CD8-positive, alpha-beta memory T cell (primary cell): ENCODE measurements around the gene KCNH6. TPM values are rescaled to one million over a fixed set of nuclear protein-coding genes. Genes with fewer than 3 reads are reported as not detected.
A peak's percentile ranks its signal among the peaks of the same experiment; 100 is the strongest.

Source experiments
- CTCF ChIA-PET: fragments of 350-600 bp; sonication (Branson Sonifier 250); formaldehyde crosslinking; loops from one replicate; lab custom pipeline; 2021; ENCODE audit warnings: antibody characterized with exemption; lab: Charles Lee
- POLR2A ChIA-PET: fragments of 350-600 bp; sonication (Branson Sonifier 250); formaldehyde crosslinking; loops from one replicate; lab custom pipeline; 2021; ENCODE audit warnings: antibody characterized with exemption; lab: Charles Lee
- DNase-seq, 5 donors: peaks; one replicate each; pipeline versions ENCODE4 v3.0.0 to v3.0.0-alpha.2; 2020 to 2022; ENCODE audit warnings: mixed read lengths in 1 of 5
- H3K27ac ChIP-seq: one replicate; pipeline ENCODE4 v1.7.0; 2013; ENCODE audit warnings: low read depth, mild to moderate bottlenecking, low read length, moderate library complexity
- H3K27me3 ChIP-seq: 2 replicates; pipeline ENCODE4 v1.7.0; 2013; ENCODE audit warnings: low read length, mild to moderate bottlenecking; ENCODE audit not compliant: insufficient read depth, poor library complexity, severe bottlenecking
- H3K36me3 ChIP-seq: 2 replicates; pipeline ENCODE4 v1.7.0; 2013; ENCODE audit warnings: mild to moderate bottlenecking, low read length, moderate library complexity; ENCODE audit not compliant: insufficient read depth
- H3K4me1 ChIP-seq: 2 replicates; pipeline ENCODE4 v1.7.0; 2013; ENCODE audit warnings: mild to moderate bottlenecking, low read length, moderate library complexity; ENCODE audit not compliant: insufficient read depth
- H3K4me3 ChIP-seq: 2 replicates; pipeline ENCODE4 v1.7.0; 2013; ENCODE audit warnings: mild to moderate bottlenecking, low read length
- H3K9me3 ChIP-seq: 2 replicates; pipeline ENCODE4 v1.7.0; 2013; ENCODE audit warnings: mild to moderate bottlenecking, low read length
- H3K27ac Mint-ChIP-seq, 8 donors: one replicate each; pipeline ENCODE4 v1.8.0; 2020 to 2021; ENCODE audit warnings: mixed read lengths in 8 of 8, mild to moderate bottlenecking in 6 of 8, inconsistent platforms in 3 of 8, moderate library complexity in 3 of 8
- H3K27me3 Mint-ChIP-seq, 2 donors: one replicate each; pipeline ENCODE4 v1.8.0; 2020 to 2021; ENCODE audit warnings: mixed read lengths in 2 of 2, mild to moderate bottlenecking in 1 of 2, moderate library complexity in 1 of 2
- H3K36me3 Mint-ChIP-seq, 3 donors: one replicate each; pipeline ENCODE4 v1.8.0; 2020 to 2021; ENCODE audit warnings: mixed read lengths in 3 of 3, inconsistent platforms in 1 of 3, mild to moderate bottlenecking in 1 of 3
- H3K4me1 Mint-ChIP-seq, 3 donors: one replicate each; pipeline ENCODE4 v1.8.0; 2020 to 2021; ENCODE audit warnings: mixed read lengths in 3 of 3, inconsistent platforms in 1 of 3, mild to moderate bottlenecking in 1 of 3
- H3K4me3 Mint-ChIP-seq, 7 donors: one replicate each; pipeline ENCODE4 v1.8.0; 2020 to 2021; ENCODE audit warnings: mixed read lengths in 7 of 7, mild to moderate bottlenecking in 6 of 7, moderate library complexity in 4 of 7, inconsistent platforms in 2 of 7
- H3K9me3 Mint-ChIP-seq, 5 donors: one replicate each; pipeline ENCODE4 v1.8.0; 2020 to 2022; ENCODE audit warnings: mixed read lengths in 5 of 5, mild to moderate bottlenecking in 3 of 5, moderate library complexity in 2 of 5, inconsistent platforms in 1 of 5
- polyA plus RNA-seq: library from polyadenylated mRNA; unstranded; fragments of 300-500 nt; fragmentation: Illumina TruSeq; gene quantifications from one replicate; pipeline ENCODE4 v1.2.3, GENCODE V29; 2021
- total RNA-seq, 2 experiments: library from RNA; stranded (reverse); gene quantifications; one replicate each; pipeline ENCODE4 v1.2.3, GENCODE V29; 2021

The KCNH6 gene
- total and polyA plus RNA-seq, 3 experiments from 2014 or later = not detected

GRCh38 chr17:63526861-63527260, 3.7 kb downstream of the KCNH6 start:
- Histone ChIP-seq H3K27ac (no peak overlapping the region), H3K36me3 (no peaks in the 10 kb centered on the region), H3K4me1 (no peaks in the 10 kb centered on the region), H3K9me3 (no peaks in the 10 kb centered on the region), H3K4me3 (no peak overlapping the region), H3K27me3 (peaks cover 13% of the 10 kb centered on the region)
- no peak overlapping the region for H3K27ac Mint-ChIP-seq
- peaks cover 13 to 31% of the 10 kb centered on the region in 2 donors for H3K27me3 Mint-ChIP-seq
- DNase-seq = no peak
- H3K36me3 Mint-ChIP-seq = no peaks in the 10 kb centered on the region
- CTCF ChIA-PET = no interaction called here
- no peaks in the 10 kb centered on the region for H3K9me3 Mint-ChIP-seq
- no peak overlapping the region for H3K4me3 Mint-ChIP-seq
- POLR2A ChIA-PET = no interaction called here
- H3K4me1 Mint-ChIP-seq = peaks cover 0 to 8% (median 8%) of the 10 kb centered on the region in 3 donors

GRCh38 chr17:63528183-63528582, 5.0 kb downstream of the KCNH6 start:
- no peaks in the 10 kb centered on the region for H3K36me3 ChIP-seq
- Mint-ChIP-seq H3K4me1 (peaks cover 0 to 8% (median 8%) of the 10 kb centered on the region in 3 donors), H3K9me3 (no peaks in the 10 kb centered on the region), H3K36me3 (no peaks in the 10 kb centered on the region), H3K4me3 (no peak overlapping the region), H3K27ac (no peak overlapping the region), H3K27me3 (peaks cover 13 to 28% of the 10 kb centered on the region in 2 donors)
- H3K4me1 ChIP-seq = no peaks in the 10 kb centered on the region
- peaks cover 13% of the 10 kb centered on the region for H3K27me3 ChIP-seq
- peak in 1 of 5 donors; percentile 25 for DNase-seq
- no peak overlapping the region for H3K4me3 ChIP-seq
- POLR2A ChIA-PET = no interaction called here
- no peaks in the 10 kb centered on the region for H3K9me3 ChIP-seq
- CTCF ChIA-PET = no interaction called here
- no peak overlapping the region for H3K27ac ChIP-seq

GRCh38 chr17:63529711-63530556, 6.8 kb downstream of the KCNH6 start:
- Histone ChIP-seq H3K9me3 (no peaks in the 10 kb centered on the region), H3K27me3 (peaks cover 8% of the 10 kb centered on the region), H3K27ac (no peak overlapping the region), H3K4me1 (no peaks in the 10 kb centered on the region), H3K36me3 (no peaks in the 10 kb centered on the region), H3K4me3 (no peak overlapping the region)
- ChIA-PET CTCF (interaction anchor here (1.0 to 1.2 kb wide), 3 partner anchors 15 to 82 kb away, joined by 3 to 5 read pairs (median 3); no protein-coding TSS in a partner anchor), POLR2A (no interaction called here)
- Mint-ChIP-seq H3K4me1 (no peaks in the 10 kb centered on the region), H3K27me3 (peaks cover 7 to 14% of the 10 kb centered on the region in 2 donors), H3K4me3 (no peak overlapping the region), H3K27ac (no peak overlapping the region), H3K36me3 (no peaks in the 10 kb centered on the region), H3K9me3 (no peaks in the 10 kb centered on the region)
- no peak for DNase-seq

- ChIA-PET CTCF (interaction anchor here (1.0 to 1.2 kb wide), 3 partner anchors 16 to 81 kb away, joined by 3 to 5 read pairs (median 3); no protein-coding TSS in a partner anchor), POLR2A (no interaction called here)
- Mint-ChIP-seq H3K27me3 (peaks cover 4 to 14% of the 10 kb centered on the region in 2 donors), H3K4me1 (no peaks in the 10 kb centered on the region), H3K27ac (no peak overlapping the region), H3K9me3 (no peaks in the 10 kb centered on the region), H3K36me3 (no peaks in the 10 kb centered on the region), H3K4me3 (no peak overlapping the region)
- Histone ChIP-seq H3K27ac (no peak overlapping the region), H3K9me3 (no peaks in the 10 kb centered on the region), H3K36me3 (no peaks in the 10 kb centered on the region), H3K4me3 (no peak overlapping the region), H3K27me3 (peaks cover 3% of the 10 kb centered on the region), H3K4me1 (no peaks in the 10 kb centered on the region)
- DNase-seq = peak in 1 of 5 donors; percentile 24
Observed at GRCh38 chr17:63530557-63531021, 7.4 kb downstream of the KCNH6 start.

- H3K36me3 ChIP-seq = no peaks in the 10 kb centered on the region
- no peaks in the 10 kb centered on the region for H3K9me3 Mint-ChIP-seq
- H3K4me3 Mint-ChIP-seq = no peak overlapping the region
- H3K4me1 Mint-ChIP-seq = no peaks in the 10 kb centered on the region
- H3K27ac Mint-ChIP-seq = no peak overlapping the region
- H3K27me3 Mint-ChIP-seq = peaks cover 4 to 18% of the 10 kb centered on the region in 2 donors
- no peak overlapping the region for H3K27ac ChIP-seq
- H3K4me1 ChIP-seq = no peaks in the 10 kb centered on the region
- ChIA-PET POLR2A (no interaction called here), CTCF (no interaction called here)
- H3K4me3 ChIP-seq = no peak overlapping the region
- no peaks in the 10 kb centered on the region for H3K27me3 ChIP-seq
- H3K9me3 ChIP-seq = no peaks in the 10 kb centered on the region
- H3K36me3 Mint-ChIP-seq = no peaks in the 10 kb centered on the region
- DNase-seq = peak in 1 of 5 donors; percentile 21
Observed at GRCh38 chr17:63531022-63531965, 8.1 kb downstream of the KCNH6 start.

- Mint-ChIP-seq H3K9me3 (no peaks in the 10 kb centered on the region), H3K4me1 (peaks cover 0 to 3% (median 2%) of the 10 kb centered on the region in 3 donors), H3K36me3 (no peaks in the 10 kb centered on the region), H3K27me3 (peaks cover 13 to 25% of the 10 kb centered on the region in 2 donors), H3K27ac (no peak overlapping the region), H3K4me3 (no peak overlapping the region)
- CTCF ChIA-PET = no interaction called here
- POLR2A ChIA-PET = no interaction called here
- H3K4me1 ChIP-seq = no peaks in the 10 kb centered on the region
- no peaks in the 10 kb centered on the region for H3K9me3 ChIP-seq
- peak in 1 of 5 donors; percentile 43 for DNase-seq
- H3K4me3 ChIP-seq = no peak overlapping the region
- H3K27ac ChIP-seq = no peak overlapping the region
- no peaks in the 10 kb centered on the region for H3K36me3 ChIP-seq
- no peaks in the 10 kb centered on the region for H3K27me3 ChIP-seq
Observed at GRCh38 chr17:63533433-63534077, 10.4 kb downstream of the KCNH6 start.

GRCh38 chr17:63534078-63534570, 11.0 kb downstream of the KCNH6 start:
- CTCF ChIA-PET = no interaction called here
- Histone ChIP-seq H3K36me3 (no peaks in the 10 kb centered on the region), H3K4me1 (no peaks in the 10 kb centered on the region), H3K4me3 (no peak overlapping the region), H3K27ac (no peak overlapping the region), H3K27me3 (no peaks in the 10 kb centered on the region), H3K9me3 (no peaks in the 10 kb centered on the region)
- no peaks in the 10 kb centered on the region for H3K9me3 Mint-ChIP-seq
- no peak for DNase-seq
- POLR2A ChIA-PET = no interaction called here
- H3K27ac Mint-ChIP-seq = no peak overlapping the region
- peaks cover 0 to 4% (median 3%) of the 10 kb centered on the region in 3 donors for H3K4me1 Mint-ChIP-seq
- peaks cover 15 to 31% of the 10 kb centered on the region in 2 donors for H3K27me3 Mint-ChIP-seq
- no peaks in the 10 kb centered on the region for H3K36me3 Mint-ChIP-seq
- no peak overlapping the region for H3K4me3 Mint-ChIP-seq
